ENCODE results near the gene BCO1. TPM values are rescaled to one million over a fixed set of nuclear protein-coding genes. Genes with fewer than 3 reads are reported as not detected.

The BCO1 gene
- total and polyA plus RNA-seq, 2 of the 4 experiments (the other 2 are of a cell fraction): not detected

GRCh38 chr16:81264386-81264785 lies 25.9 kb downstream of the BCO1 start:
- H2AFZ ChIP-seq (replicated peaks; ENCODE audit: low read length, poor library complexity): no peak overlapping the region
- H4K5ac ChIP-seq (ENCODE audit: low read depth, low read length): no peak overlapping the region
- TF ChIP-seq FOS (IDR thresholded peaks at IDR 0.05; ENCODE audit: low read depth, low read length) (no peak), RCOR1 (IDR thresholded peaks at IDR 0.05; ENCODE audit: insufficient replicate concordance, low read length) (no peak), CEBPB (IDR thresholded peaks at IDR 0.05; ENCODE audit: low read depth, low read length) (no peak), RFX5 (IDR thresholded peaks at IDR 0.05; ENCODE audit: low read depth, low read length) (no peak), POLR2A (IDR thresholded peaks at IDR 0.05; ENCODE audit: low read depth, low read length) (no peak), CHD1 (IDR thresholded peaks at IDR 0.05; ENCODE audit: low read depth, low read length) (no peak), USF2 (IDR thresholded peaks at IDR 0.05; ENCODE audit: low read depth, low read length) (no peak), CTCF (conservative IDR thresholded peaks at IDR 0.05; ENCODE audit: low read depth, low read length) (no peak), NFE2L2 (IDR thresholded peaks at IDR 0.05; ENCODE audit: low read depth, low read length) (no peak), MXI1 (IDR thresholded peaks at IDR 0.05; ENCODE audit: borderline replicate concordance, low read depth, low read length) (no peak)
- no peaks in the 10 kb centered on the region; the same call in 1 of the 2 replicates for H3K27me3 ChIP-seq (ENCODE audit: control insufficient read depth, insufficient read depth, low read length)
- H3K36me3 ChIP-seq (ENCODE audit: control insufficient read depth, insufficient read depth, low read length): no peaks in the 10 kb centered on the region
- no peak for DNase-seq
- no peak overlapping the region for H2BK20ac ChIP-seq (ENCODE audit: low read depth, low read length)
- intact Hi-C loops (cut with micrococcal nuclease): no loop called here
- H3K56ac ChIP-seq (ENCODE audit: extremely low read depth, insufficient read depth, low read length): no peak overlapping the region
- no peak overlapping the region for H3K14ac ChIP-seq (replicated peaks; ENCODE audit: low read depth, low read length)
- H3K4me2 ChIP-seq (ENCODE audit: low read depth, low read length): no peak overlapping the region
- H2BK120ac ChIP-seq (ENCODE audit: low read depth, low read length): no peak overlapping the region
- no peak overlapping the region for H2AK9ac ChIP-seq (replicated peaks; ENCODE audit: low read depth, low read length, poor library complexity)
- no peak for ATAC-seq (ENCODE audit: low read depth)
- H3K23ac ChIP-seq (ENCODE audit: low read depth, low read length): no peak overlapping the region
- no peak overlapping the region for H4K8ac ChIP-seq (ENCODE audit: low read depth in 2 of 2, low read length in 2 of 2)
- no peaks in the 10 kb centered on the region for H3K9me3 ChIP-seq (ENCODE audit: control insufficient read depth, insufficient read depth, low read length)
- no TSS peak for BruUV-seq (replicated peaks)
- no peak overlapping the region for H2AK5ac ChIP-seq (ENCODE audit: low read depth, low read length)
- no peak overlapping the region for H3K27ac ChIP-seq (ENCODE audit: insufficient read depth, low read length)
- no peaks in the 10 kb centered on the region for H4K20me1 ChIP-seq (ENCODE audit: insufficient read depth, low read length)
- POLR2A ChIA-PET (ENCODE audit: unreplicated experiment): no interaction called here
- CTCF ChIA-PET: no interaction called here
- H3K9ac ChIP-seq (ENCODE audit: low read depth, low read length): no peak overlapping the region
- no peak overlapping the region for H3K18ac ChIP-seq (ENCODE audit: low read depth, low read length)
- H3K4me3 ChIP-seq (ENCODE audit: insufficient read depth, low read depth, low read length): no peak overlapping the region
- no peak overlapping the region for H3K4ac ChIP-seq (ENCODE audit: low read depth, low read length)
- dilution Hi-C loops (cut with HindIII; ENCODE audit: low sequenced_read_pairs, unreplicated experiment): no loop called here
- WGBS, 2 experiments (ENCODE audit: extremely low coverage in 2 of 2, insufficient read length in 1 of 2): 58% methylated on average over 3 of the region's 7 CpGs; no CpG with 5 or more reads in 1 of the 2 experiments
- H3K9me1 ChIP-seq (ENCODE audit: insufficient read depth, low read length): no peaks in the 10 kb centered on the region
- no peak overlapping the region for H4K91ac ChIP-seq (ENCODE audit: insufficient read depth, low read depth, low read length)
- in situ Hi-C loops (cut with MboI; ENCODE audit: low sequenced_read_pairs): no loop called here
- no peaks in the 10 kb centered on the region for H3K79me1 ChIP-seq (ENCODE audit: low read depth in 1 of 2, low read length in 2 of 2)
- no peak overlapping the region for H2BK5ac ChIP-seq (ENCODE audit: low read depth, low read length, poor library complexity, severe bottlenecking)
- no peak overlapping the region for H2BK15ac ChIP-seq (ENCODE audit: low read depth, low read length)
- H3K4me1 ChIP-seq (ENCODE audit: control insufficient read depth, insufficient read depth, low read length): no peaks in the 10 kb centered on the region

Measured in IMR-90 (cell line).